ENCODE results near the gene TNRC18.

The TNRC18 gene

DNA sequence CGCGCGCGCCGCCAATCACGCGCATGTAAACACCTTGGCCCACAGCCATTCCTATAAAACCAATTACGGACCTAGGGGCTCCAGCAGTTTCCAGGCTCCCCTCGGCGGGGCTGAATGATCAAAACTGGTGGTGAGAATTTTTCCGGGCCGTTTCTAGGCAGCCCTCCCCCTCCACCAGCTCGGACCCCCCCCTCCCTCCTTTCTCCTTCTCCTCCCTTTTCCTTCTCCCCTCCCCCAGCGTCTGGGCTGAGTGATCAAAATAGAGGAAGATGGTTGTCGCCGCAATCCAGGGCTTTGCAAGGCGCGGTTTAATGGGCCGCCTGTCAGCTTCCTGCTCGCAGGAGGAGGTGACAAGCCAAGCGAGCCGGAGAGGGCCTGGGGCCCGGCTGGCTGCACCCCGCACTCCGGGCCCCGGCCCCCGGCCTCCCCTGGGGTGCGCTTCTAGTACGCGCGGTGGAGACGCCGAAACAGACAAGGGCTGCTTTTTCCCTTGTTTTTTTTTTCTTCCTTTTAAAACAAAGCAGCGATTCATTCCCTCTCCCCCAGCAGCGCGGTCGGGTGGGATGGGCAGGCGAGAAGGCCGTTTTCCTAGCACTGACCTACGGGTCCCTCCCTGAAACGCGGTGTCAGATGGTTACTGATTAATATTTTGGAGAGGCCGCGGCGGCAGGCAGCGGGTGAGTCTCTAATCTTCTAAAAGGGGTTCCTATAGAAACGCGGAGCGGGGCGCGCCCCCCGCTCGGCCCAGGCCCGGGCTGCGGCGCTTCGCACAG, 528 bp upstream of the TNRC18 start:
- Histone ChIP-seq H3K23ac (ENCODE audit: low read length) (no peak overlapping the region), H3K4me1 (ENCODE audit: control insufficient read depth, low read depth, low read length) (peaks cover 4% of the 10 kb centered on the region), H3K27ac (ENCODE audit: low read depth, low read length) (peak overlapping the region; percentile 94), H2BK5ac (ENCODE audit: low read length) (peak overlapping the region; percentile 43), H3K27me3 (ENCODE audit: insufficient read depth, low read length, poor library complexity) (no peaks in the 10 kb centered on the region), H2BK15ac (replicated peaks; ENCODE audit: low read depth) (peak overlapping the region; percentile 75), H3K36me3 (ENCODE audit: control insufficient read depth, insufficient read depth, low read length) (no peaks in the 10 kb centered on the region), H2BK120ac (ENCODE audit: low read depth, low read length) (peak overlapping the region; percentile 84), H3K79me1 (ENCODE audit: low read length) (peaks cover 2% of the 10 kb centered on the region), H3K9ac (ENCODE audit: low read length) (peak overlapping the region; percentile 95), H3K4me3 (ENCODE audit: low read length) (peak overlapping the region; percentile 68), H4K5ac (ENCODE audit: low read length) (no peak overlapping the region), H3K18ac (ENCODE audit: low read length) (peak overlapping the region; percentile 100), H3K79me2 (ENCODE audit: control insufficient read depth, insufficient read depth, low read length) (peaks cover 28% of the 10 kb centered on the region), H3K4me2 (ENCODE audit: low read length) (peak overlapping the region; percentile 74), H4K8ac (ENCODE audit: low read depth, low read length) (peak overlapping the region; percentile 90), H3K4ac (ENCODE audit: low read depth, low read length) (peak overlapping the region; percentile 94), H2AK5ac (ENCODE audit: low read length) (no peak overlapping the region), H3K56ac (ENCODE audit: low read length) (peak overlapping the region; percentile 97)
- DNase-seq, result peak; percentile 100
- WGBS (ENCODE audit: extremely low coverage, insufficient coverage, low lambda C conversion rate), result no CpG with 5 or more reads among the region's 57 CpGs

GRCh38 chr7:5422396-5423305, 983 bp downstream of the TNRC18 start:
- Histone ChIP-seq H3K18ac (ENCODE audit: low read length) (peak overlapping the region; percentile 100), H3K27me3 (ENCODE audit: insufficient read depth, low read length, poor library complexity) (no peaks in the 10 kb centered on the region), H4K8ac (ENCODE audit: low read depth, low read length) (peak overlapping the region; percentile 97), H3K4me2 (ENCODE audit: low read length) (peak overlapping the region; percentile 47), H3K36me3 (ENCODE audit: control insufficient read depth, insufficient read depth, low read length) (no peaks in the 10 kb centered on the region), H3K4me3 (ENCODE audit: low read length) (peak overlapping the region; percentile 85), H4K5ac (ENCODE audit: low read length) (no peak overlapping the region), H3K27ac (ENCODE audit: low read depth, low read length) (peak overlapping the region; percentile 99), H3K4ac (ENCODE audit: low read depth, low read length) (peak overlapping the region; percentile 100), H3K9ac (ENCODE audit: low read length) (peak overlapping the region; percentile 90), H3K79me1 (ENCODE audit: low read length) (peaks cover 3% of the 10 kb centered on the region), H2BK5ac (ENCODE audit: low read length) (no peak overlapping the region), H3K79me2 (ENCODE audit: control insufficient read depth, insufficient read depth, low read length) (peaks cover 30% of the 10 kb centered on the region), H2BK15ac (replicated peaks; ENCODE audit: low read depth) (peak overlapping the region; percentile 87), H3K23ac (ENCODE audit: low read length) (no peak overlapping the region), H3K4me1 (ENCODE audit: control insufficient read depth, low read depth, low read length) (peaks cover 11% of the 10 kb centered on the region), H3K56ac (ENCODE audit: low read length) (peak overlapping the region; percentile 91), H2BK120ac (ENCODE audit: low read depth, low read length) (peak overlapping the region; percentile 98), H2AK5ac (ENCODE audit: low read length) (no peak overlapping the region)
- peak; percentile 64 for DNase-seq
- no CpG with 5 or more reads among the region's 56 CpGs for WGBS (ENCODE audit: extremely low coverage, insufficient coverage, low lambda C conversion rate)

- Histone ChIP-seq H3K56ac (ENCODE audit: low read length) (peak overlapping the region; percentile 91), H3K4me1 (ENCODE audit: control insufficient read depth, low read depth, low read length) (peaks cover 14% of the 10 kb centered on the region), H3K23ac (ENCODE audit: low read length) (no peak overlapping the region), H3K27ac (ENCODE audit: low read depth, low read length) (peak overlapping the region; percentile 99), H2BK15ac (replicated peaks; ENCODE audit: low read depth) (no peak overlapping the region), H3K79me2 (ENCODE audit: control insufficient read depth, insufficient read depth, low read length) (peaks cover 33% of the 10 kb centered on the region), H3K79me1 (ENCODE audit: low read length) (peaks cover 4% of the 10 kb centered on the region), H3K4me2 (ENCODE audit: low read length) (peak overlapping the region; percentile 47), H3K27me3 (ENCODE audit: insufficient read depth, low read length, poor library complexity) (no peaks in the 10 kb centered on the region), H4K8ac (ENCODE audit: low read depth, low read length) (no peak overlapping the region), H2AK5ac (ENCODE audit: low read length) (no peak overlapping the region), H3K4ac (ENCODE audit: low read depth, low read length) (peak overlapping the region; percentile 83), H4K5ac (ENCODE audit: low read length) (no peak overlapping the region), H3K4me3 (ENCODE audit: low read length) (peak overlapping the region; percentile 85), H3K9ac (ENCODE audit: low read length) (peak overlapping the region; percentile 90), H2BK5ac (ENCODE audit: low read length) (no peak overlapping the region), H2BK120ac (ENCODE audit: low read depth, low read length) (peak overlapping the region; percentile 98), H3K18ac (ENCODE audit: low read length) (peak overlapping the region; percentile 100), H3K36me3 (ENCODE audit: control insufficient read depth, insufficient read depth, low read length) (no peaks in the 10 kb centered on the region)
- WGBS (ENCODE audit: extremely low coverage, insufficient coverage, low lambda C conversion rate), result no CpG with 5 or more reads among the region's 42 CpGs
- peak; percentile 68 for DNase-seq
Measured at GRCh38 chr7:5421714-5422395, 1.8 kb downstream of the TNRC18 start.

DNA sequence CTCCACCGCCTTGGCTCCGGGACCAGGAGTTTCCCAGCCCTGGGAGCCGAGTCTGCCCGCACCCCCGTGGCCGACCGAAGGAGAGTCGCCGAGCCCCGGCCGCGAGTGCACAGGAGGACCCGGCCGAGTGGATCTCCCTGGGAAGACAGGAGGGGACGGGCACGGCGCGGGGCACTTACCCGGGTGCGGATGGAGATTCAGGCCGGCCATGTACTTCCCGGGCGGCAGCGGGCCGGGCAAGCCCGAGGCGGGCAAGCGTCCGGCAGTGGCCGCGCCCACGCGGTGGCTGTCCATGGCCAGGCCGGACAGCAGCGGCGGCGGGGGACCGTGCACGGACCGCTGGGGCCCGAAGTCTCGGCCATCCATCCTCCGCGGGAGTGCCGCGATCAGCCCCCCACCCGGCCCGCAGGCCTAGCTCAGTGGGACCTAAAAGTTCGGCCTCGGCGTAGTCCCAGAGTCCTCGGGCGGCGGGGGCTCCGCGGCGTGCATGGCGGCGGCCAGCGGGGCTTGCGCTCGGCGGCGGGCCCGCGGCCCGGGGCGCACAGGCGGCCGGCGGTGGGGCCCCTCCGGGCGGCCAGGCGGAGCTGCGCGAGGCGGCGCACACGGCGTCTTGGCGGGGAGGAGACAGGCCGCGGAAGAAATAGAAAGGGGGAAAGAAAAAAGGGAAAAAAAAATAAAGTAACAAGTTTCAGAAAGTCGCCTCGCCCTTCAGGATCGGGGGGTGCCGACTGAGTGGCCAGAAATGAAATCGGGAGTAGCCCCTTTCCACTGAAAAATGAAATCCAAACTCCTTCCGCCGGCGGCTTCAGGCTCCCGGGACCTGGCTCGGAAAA, 2.5 kb downstream of the TNRC18 start:
- Histone ChIP-seq H3K4me3 (ENCODE audit: low read length) (peak overlapping the region; percentile 85), H2AK5ac (ENCODE audit: low read length) (no peak overlapping the region), H2BK5ac (ENCODE audit: low read length) (no peak overlapping the region), H3K36me3 (ENCODE audit: control insufficient read depth, insufficient read depth, low read length) (no peaks in the 10 kb centered on the region), H3K79me1 (ENCODE audit: low read length) (peaks cover 4% of the 10 kb centered on the region), H4K5ac (ENCODE audit: low read length) (no peak overlapping the region), H2BK120ac (ENCODE audit: low read depth, low read length) (no peak overlapping the region), H3K27me3 (ENCODE audit: insufficient read depth, low read length, poor library complexity) (no peaks in the 10 kb centered on the region), H3K79me2 (ENCODE audit: control insufficient read depth, insufficient read depth, low read length) (peaks cover 35% of the 10 kb centered on the region), H3K9ac (ENCODE audit: low read length) (peak overlapping the region; percentile 90), H3K4me1 (ENCODE audit: control insufficient read depth, low read depth, low read length) (peaks cover 14% of the 10 kb centered on the region), H2BK15ac (replicated peaks; ENCODE audit: low read depth) (no peak overlapping the region), H3K4me2 (ENCODE audit: low read length) (peak overlapping the region; percentile 47), H3K18ac (ENCODE audit: low read length) (peak overlapping the region; percentile 100), H4K8ac (ENCODE audit: low read depth, low read length) (no peak overlapping the region), H3K4ac (ENCODE audit: low read depth, low read length) (peak overlapping the region; percentile 83), H3K27ac (ENCODE audit: low read depth, low read length) (no peak overlapping the region), H3K56ac (ENCODE audit: low read length) (peak overlapping the region; percentile 91), H3K23ac (ENCODE audit: low read length) (no peak overlapping the region)
- no CpG with 5 or more reads among the region's 93 CpGs for WGBS (ENCODE audit: extremely low coverage, insufficient coverage, low lambda C conversion rate)
- DNase-seq, result no peak
